Measurements from ENCODE around the gene HTRA2. TPM values are rescaled to one million over a fixed set of nuclear protein-coding genes. Genes with fewer than 3 reads are reported as not detected.

Gene HTRA2
- total and polyA plus RNA-seq, 9 of the 15 experiments (the other 6 are each of a cell fraction or from before 2014, with no cell fraction given), result 54.2 to 71.2 (median 65.8) TPM

- FAIRE-seq, result peak; percentile 74
- Histone ChIP-seq H3K27ac (ENCODE audit: extremely low read depth, low read depth, low read length) (peak overlapping the region; percentile 79), H4K20me1 (replicated peaks; ENCODE audit: control insufficient read depth, insufficient read depth, low read length) (no peaks in the 10 kb centered on the region)
- TF ChIP-seq ETS1 (conservative IDR thresholded peaks at IDR 0.05; ENCODE audit: control insufficient read depth, low read depth, low read length), result no peak; the same call in 1 of the 2 replicates
- no peak for TF ChIP-seq ZFP91 (CRISPR knock-in tag; IDR thresholded peaks at IDR 0.05)
- no peak for TF ChIP-seq BRF2 (IDR thresholded peaks at IDR 0.05; ENCODE audit: borderline replicate concordance, insufficient read depth, insufficient read length)
- TF ChIP-seq TCF3 (CRISPR knock-in tag; IDR thresholded peaks at IDR 0.05), result peak; percentile 40; the same call in 1 of the 2 replicates
- no peak for TF ChIP-seq RERE (CRISPR knock-in tag; IDR thresholded peaks at IDR 0.05; ENCODE audit: borderline replicate concordance)
- peak; percentile 46; the same call in 1 of the 2 replicates for TF ChIP-seq MTA1 (IDR thresholded peaks at IDR 0.05; ENCODE audit: borderline replicate concordance)
- peak; percentile 8; the same call in 1 of the 2 replicates for TF ChIP-seq FOXM1 (IDR thresholded peaks at IDR 0.05; ENCODE audit: low read depth)
- no peak for TF ChIP-seq FOXM1 (CRISPR knock-in tag; IDR thresholded peaks at IDR 0.05; ENCODE audit: low read depth)
- TF ChIP-seq ESRRB (CRISPR knock-in tag; IDR thresholded peaks at IDR 0.05; ENCODE audit: borderline replicate concordance), result no peak
- TF ChIP-seq ESRRA (IDR thresholded peaks at IDR 0.05; ENCODE audit: borderline replicate concordance, low read depth), result peak; percentile 22; the same call in 1 of the 2 replicates
Measured at GRCh38 chr2:74502147-74502719, 27.5 kb upstream of the HTRA2 start.

More at GRCh38 chr2:74502147-74502719, 27.5 kb upstream of the HTRA2 start:
- H3K9me1 ChIP-seq (ENCODE audit: control insufficient read depth, insufficient read depth, low read length), result no peaks in the 10 kb centered on the region
- peaks cover 29 to 70% of the 10 kb centered on the region in 2 experiments; a peak in 4 of 5 replicates for H3K4me1 ChIP-seq (replicated peaks in 1 of 2; ENCODE audit: control insufficient read depth in 2 of 2, insufficient read depth in 2 of 2, low read length in 2 of 2)
- DNase-seq (ENCODE audit: extremely low read depth in 1 of 4, low spot score in 3 of 4), result peak; percentile 52 to 72 (median 61)
- H3K79me2 ChIP-seq (ENCODE audit: control insufficient read depth, insufficient read depth, low read length), result peaks cover 46% of the 10 kb centered on the region
- under 1% methylated on average over 22 of the region's 32 CpGs for WGBS (ENCODE audit: insufficient coverage, low coverage, missing lambda C conversion rate)
- TSS peak; percentile 16 for BruUV-seq (replicated peaks)
- H3K36me3 ChIP-seq (ENCODE audit: control insufficient read depth, insufficient read depth, low read length), result peaks cover 13% of the 10 kb centered on the region; the same call in 2 of the 3 replicates
- peak overlapping the region; percentile 95 for H3K4me2 ChIP-seq (ENCODE audit: insufficient read depth, low read length)
- intact Hi-C loops (cut with micrococcal nuclease), result loop anchor here (5.0 kb wide), 1 partner anchor 70 kb away; no protein-coding TSS in a partner anchor
- peak overlapping the region; percentile 40 for H3K4me3 ChIP-seq
- H3K9me3 ChIP-seq (replicated peaks; ENCODE audit: control insufficient read depth, insufficient read depth, low read depth, low read length), result no peaks in the 10 kb centered on the region
- H2AFZ ChIP-seq (ENCODE audit: low read depth, low read length), result peak overlapping the region; percentile 97
- no peaks in the 10 kb centered on the region for H3K27me3 ChIP-seq (ENCODE audit: control insufficient read depth in 2 of 2, insufficient read depth in 2 of 2, low read length in 2 of 2)
- POLR2A ChIA-PET, result interaction anchor here (0.6 to 2.4 kb wide), 5 partner anchors 7 to 29 kb away, joined by 3 to 13 read pairs (median 4); partner anchors contain the start of genes AUP1 and HTRA2
- CTCF ChIA-PET (ENCODE audit: low intra/inter-chr PET ratio), result no interaction called here
- peak; percentile 36 for ATAC-seq
- in situ Hi-C loops (cut with MboI), result no loop called here
- H3K9ac ChIP-seq (ENCODE audit: insufficient read depth in 1 of 2, low read depth in 2 of 2, low read length in 2 of 2), result peak overlapping the region; percentile 87 to 94

Measured in K562 (cell line).